Mesendoderm (in vitro differentiated cells): Measurements from ENCODE around the gene FBXL4.
A peak's percentile ranks its signal among the peaks of the same experiment; 100 is the strongest.
"Not testable (repeated sequence)": the region's sequence is repeated elsewhere in the genome, so short reads cannot be mapped to it uniquely, and the experiment has no call there.

ENCODE experiments used
- DNase-seq: peaks from one replicate; pipeline ENCODE4 v3.0.0; 2013
- H2AK5ac ChIP-seq: 2 replicates; pipeline ENCODE4 v1.6.1; 2013; ENCODE audit warnings: low read length, inconsistent platforms
- H2BK120ac ChIP-seq: 2 replicates; pipeline ENCODE4 v1.6.1; 2013; ENCODE audit warnings: low read depth, mild to moderate bottlenecking, low read length, moderate library complexity, mixed read lengths
- H2BK15ac ChIP-seq: replicated peaks from 2 replicates; pipeline ENCODE4 v1.6.1; 2013; ENCODE audit warnings: low read depth, mild to moderate bottlenecking, moderate library complexity
- H2BK5ac ChIP-seq: 2 replicates; pipeline ENCODE4 v1.6.1; 2013; ENCODE audit warnings: low read length, inconsistent platforms
- H3K18ac ChIP-seq: 2 replicates; pipeline ENCODE4 v1.6.1; 2013; ENCODE audit warnings: mild to moderate bottlenecking, low read length, mixed read lengths
- H3K23ac ChIP-seq: one replicate; pipeline ENCODE4 v1.6.1; 2013; ENCODE audit warnings: low read length
- H3K27ac ChIP-seq: 2 replicates; pipeline ENCODE4 v1.5.1; 2013; ENCODE audit warnings: low read depth, mild to moderate bottlenecking, inconsistent platforms, low read length, moderate library complexity
- H3K27me3 ChIP-seq: 2 replicates; pipeline ENCODE4 v1.6.1; 2013; ENCODE audit warnings: low read length, control low read depth, mild to moderate bottlenecking, inconsistent platforms; ENCODE audit not compliant: insufficient read depth, poor library complexity
- H3K36me3 ChIP-seq: 2 replicates; pipeline ENCODE4 v1.6.1; 2013; ENCODE audit warnings: low read length, inconsistent platforms; ENCODE audit not compliant: control insufficient read depth, insufficient read depth
- H3K4ac ChIP-seq: one replicate; pipeline ENCODE4 v1.6.1; 2013; ENCODE audit warnings: low read depth, mild to moderate bottlenecking, low read length, moderate library complexity
- H3K4me1 ChIP-seq: 2 replicates; pipeline ENCODE4 v1.6.1; 2013; ENCODE audit warnings: low read depth, low read length, inconsistent platforms; ENCODE audit not compliant: control insufficient read depth
- H3K4me2 ChIP-seq: 2 replicates; pipeline ENCODE4 v1.6.1; 2013; ENCODE audit warnings: low read length
- H3K4me3 ChIP-seq: 2 replicates; pipeline ENCODE4 v1.5.1; 2013; ENCODE audit warnings: mild to moderate bottlenecking, low read length
- H3K56ac ChIP-seq: one replicate; pipeline ENCODE4 v1.6.1; 2013; ENCODE audit warnings: low read length
- H3K79me1 ChIP-seq: 2 replicates; pipeline ENCODE4 v1.6.1; 2013; ENCODE audit warnings: low read length, inconsistent platforms
- H3K79me2 ChIP-seq: 2 replicates; pipeline ENCODE4 v1.6.1; 2013; ENCODE audit warnings: mild to moderate bottlenecking, low read length; ENCODE audit not compliant: control insufficient read depth, insufficient read depth
- H3K9ac ChIP-seq: 2 replicates; pipeline ENCODE4 v1.6.1; 2013; ENCODE audit warnings: low read length, inconsistent platforms
- H4K5ac ChIP-seq: one replicate; pipeline ENCODE4 v1.6.1; 2013; ENCODE audit warnings: low read length
- H4K8ac ChIP-seq: one replicate; pipeline ENCODE4 v1.6.1; 2013; ENCODE audit warnings: low read depth, mild to moderate bottlenecking, control low read depth, low read length, moderate library complexity
- WGBS: extraction: QIAGEN DNeasy Blood & Tissue Kit; methylation state at CpG from one replicate; pipeline ENCODE4 v1.1.7; 2013; ENCODE audit warnings: low lambda C conversion rate, missing lambda C conversion rate; ENCODE audit not compliant: insufficient coverage; ENCODE audit errors: extremely low coverage; 5-methylcytosine and 5-hydroxymethylcytosine counted together

Gene FBXL4

GRCh38 chr6:98925831-98926230 lies 21.9 kb downstream of the FBXL4 start:
- Histone ChIP-seq H3K27ac (no peak overlapping the region), H2BK15ac (no peak overlapping the region), H2BK5ac (no peak overlapping the region), H4K8ac (no peak overlapping the region), H3K4me2 (no peak overlapping the region), H3K4me3 (no peak overlapping the region), H3K36me3 (no peaks in the 10 kb centered on the region), H3K79me2 (no peaks in the 10 kb centered on the region), H3K23ac (no peak overlapping the region), H3K27me3 (no peaks in the 10 kb centered on the region), H3K4ac (no peak overlapping the region), H2AK5ac (no peak overlapping the region), H3K79me1 (no peaks in the 10 kb centered on the region), H4K5ac (no peak overlapping the region), H3K4me1 (no peaks in the 10 kb centered on the region), H3K56ac (no peak overlapping the region), H3K9ac (no peak overlapping the region), H2BK120ac (no peak overlapping the region), H3K18ac (no peak overlapping the region)
- DNase-seq, result no peak
- no CpG with 5 or more reads among the region's 5 CpGs for WGBS

- Histone ChIP-seq H3K4me3 (no peak overlapping the region), H3K36me3 (no peaks in the 10 kb centered on the region), H3K4me2 (no peak overlapping the region), H3K4me1 (no peaks in the 10 kb centered on the region), H3K27ac (no peak overlapping the region), H3K18ac (no peak overlapping the region), H3K4ac (no peak overlapping the region), H2AK5ac (no peak overlapping the region), H3K9ac (no peak overlapping the region), H3K79me1 (no peaks in the 10 kb centered on the region), H4K5ac (no peak overlapping the region), H2BK5ac (no peak overlapping the region), H2BK15ac (no peak overlapping the region), H3K27me3 (no peaks in the 10 kb centered on the region), H2BK120ac (no peak overlapping the region), H4K8ac (no peak overlapping the region), H3K23ac (no peak overlapping the region), H3K56ac (no peak overlapping the region), H3K79me2 (no peaks in the 10 kb centered on the region)
- DNase-seq, result no peak
- WGBS, result no CpG with 5 or more reads among the region's 6 CpGs
These were observed 23.1 kb downstream of the FBXL4 start for GRCh38 chr6:98924647-98925046.

- Histone ChIP-seq H3K36me3 (no peaks in the 10 kb centered on the region), H2BK5ac (no peak overlapping the region), H3K79me2 (no peaks in the 10 kb centered on the region), H3K27ac (no peak overlapping the region), H3K18ac (no peak overlapping the region), H3K4me2 (no peak overlapping the region), H2BK120ac (no peak overlapping the region), H4K5ac (no peak overlapping the region), H3K4me3 (no peak overlapping the region), H3K9ac (no peak overlapping the region), H3K27me3 (no peaks in the 10 kb centered on the region), H4K8ac (peak overlapping the region; percentile 76), H3K23ac (no peak overlapping the region), H3K56ac (no peak overlapping the region), H2AK5ac (no peak overlapping the region), H3K4ac (no peak overlapping the region), H3K4me1 (no peaks in the 10 kb centered on the region), H2BK15ac (no peak overlapping the region), H3K79me1 (no peaks in the 10 kb centered on the region)
- no peak for DNase-seq
These were observed 26.8 kb downstream of the FBXL4 start for GRCh38 chr6:98920904-98921431.

- not testable (repeated sequence) for DNase-seq, H4K5ac ChIP-seq, H2BK120ac ChIP-seq, H3K56ac ChIP-seq, H2BK5ac ChIP-seq, H3K9ac ChIP-seq, H2AK5ac ChIP-seq, H3K27ac ChIP-seq, H3K79me1 ChIP-seq, H3K23ac ChIP-seq, H3K36me3 ChIP-seq, H3K4me2 ChIP-seq, H3K4me1 ChIP-seq, H4K8ac ChIP-seq, H3K79me2 ChIP-seq, H3K4me3 ChIP-seq, H3K18ac ChIP-seq, H3K4ac ChIP-seq, H2BK15ac ChIP-seq, H3K27me3 ChIP-seq
- no CpG with 5 or more reads among the region's 13 CpGs for WGBS
These were observed 36.8 kb downstream of the FBXL4 start for GRCh38 chr6:98910946-98911345.

GRCh38 chr6:98909236-98909635 lies 38.5 kb downstream of the FBXL4 start:
- H3K23ac ChIP-seq, result no peak overlapping the region
- H2BK15ac ChIP-seq, result no peak overlapping the region
- no peaks in the 10 kb centered on the region for H3K36me3 ChIP-seq
- no peak overlapping the region for H3K27ac ChIP-seq
- no peak overlapping the region for H4K5ac ChIP-seq
- H3K79me2 ChIP-seq, result no peaks in the 10 kb centered on the region
- DNase-seq, result no peak
- no peak overlapping the region for H2BK120ac ChIP-seq
- H3K9ac ChIP-seq, result no peak overlapping the region
- H3K18ac ChIP-seq, result no peak overlapping the region
- H3K4me3 ChIP-seq, result no peak overlapping the region
- H3K4me2 ChIP-seq, result no peak overlapping the region
- H4K8ac ChIP-seq, result no peak overlapping the region
- H3K56ac ChIP-seq, result no peak overlapping the region
- H2BK5ac ChIP-seq, result no peak overlapping the region
- no CpG with 5 or more reads among the region's 1 CpG for WGBS
- H3K4ac ChIP-seq, result no peak overlapping the region
- no peaks in the 10 kb centered on the region for H3K27me3 ChIP-seq
- no peaks in the 10 kb centered on the region for H3K4me1 ChIP-seq
- H3K79me1 ChIP-seq, result no peaks in the 10 kb centered on the region
- H2AK5ac ChIP-seq, result no peak overlapping the region

- H2BK120ac ChIP-seq, H3K9ac ChIP-seq, H2BK5ac ChIP-seq, H3K4me2 ChIP-seq, DNase-seq, H4K5ac ChIP-seq, H3K4me3 ChIP-seq, H3K79me1 ChIP-seq, H3K18ac ChIP-seq, H3K27ac ChIP-seq, H3K79me2 ChIP-seq, H3K23ac ChIP-seq, H3K4ac ChIP-seq, H3K36me3 ChIP-seq, H3K27me3 ChIP-seq, H3K56ac ChIP-seq, H3K4me1 ChIP-seq, H4K8ac ChIP-seq, H2AK5ac ChIP-seq, H2BK15ac ChIP-seq: not testable (repeated sequence)
- no CpG with 5 or more reads among the region's 1 CpG for WGBS
These were observed 41.4 kb downstream of the FBXL4 start for GRCh38 chr6:98906342-98906741.
